ENCODE results near the gene HMGCS1.
"Not testable (repeated sequence)": the region's sequence is repeated elsewhere in the genome, so short reads cannot be mapped to it uniquely, and the experiment has no call there.

The HMGCS1 gene

DNA sequence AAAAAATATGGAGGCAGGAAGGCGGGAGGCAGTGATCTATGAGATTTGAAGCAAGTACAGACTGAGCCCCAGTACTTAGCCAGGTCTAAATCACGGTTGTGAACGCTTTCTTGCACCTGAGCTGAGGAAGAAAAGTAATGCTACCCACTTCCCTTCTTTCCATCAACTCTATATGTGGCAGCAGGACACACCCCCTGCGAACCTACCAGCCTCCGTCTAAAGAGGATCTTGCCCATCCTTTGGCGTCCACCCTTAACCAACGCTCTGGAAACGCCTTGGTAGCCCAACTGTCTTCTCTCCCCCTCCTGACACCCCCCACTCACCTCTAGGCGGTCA, 545 bp downstream of the HMGCS1 start:
- DNase-seq (ENCODE audit: low read depth, low spot score): no peak

DNA sequence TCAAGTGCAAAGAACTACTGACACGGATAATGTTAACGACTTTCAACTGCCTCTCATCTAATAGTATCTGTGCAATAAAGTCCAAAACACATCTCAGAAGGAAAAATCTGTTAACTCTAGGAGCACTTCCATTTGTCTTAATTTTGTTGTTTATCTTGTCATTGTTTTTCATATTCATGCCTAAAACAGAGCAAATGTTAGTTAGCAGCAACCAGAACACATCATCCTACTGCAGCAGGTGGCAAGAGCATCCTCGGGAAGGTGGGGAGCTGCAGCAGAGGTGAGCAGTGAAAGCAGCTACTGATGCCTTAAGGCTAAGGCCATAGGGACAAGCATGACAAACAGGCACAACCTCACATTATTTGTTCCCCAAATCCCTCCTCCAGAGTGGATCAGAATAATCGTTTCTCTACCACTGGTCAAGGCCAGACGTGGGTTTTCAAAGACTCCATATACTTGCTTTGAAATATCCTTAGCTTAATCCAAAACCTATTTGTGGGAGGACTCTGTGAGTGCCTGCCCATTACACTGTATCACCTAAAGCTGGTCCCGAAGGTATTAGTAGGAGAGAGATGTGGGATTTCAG, 1.0 kb downstream of the HMGCS1 start:
- DNase-seq (ENCODE audit: low read depth, low spot score): no peak

DNA sequence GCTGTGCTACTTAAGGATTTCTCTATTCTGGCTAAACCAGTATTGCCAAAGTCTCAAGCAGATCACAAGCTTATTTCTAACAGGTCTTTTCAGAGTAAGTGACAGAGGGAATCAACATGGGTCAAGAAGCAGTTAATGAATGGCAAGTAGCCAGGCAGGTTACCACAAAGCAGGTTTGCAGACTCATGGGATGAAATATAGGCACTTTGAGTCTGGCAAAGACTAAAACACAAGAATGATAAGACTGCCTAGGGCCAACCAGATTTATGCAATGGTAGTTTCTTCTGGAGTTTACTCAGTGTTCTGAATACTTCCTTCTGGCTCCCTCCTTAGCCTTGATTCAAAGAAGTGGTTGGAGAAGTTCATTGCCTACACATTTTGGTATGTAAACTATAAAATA, 3.6 kb downstream of the HMGCS1 start:
- no peak for DNase-seq (ENCODE audit: low read depth, low spot score)

- DNase-seq (ENCODE audit: low read depth, low spot score): no peak
These were observed 4.1 kb downstream of the HMGCS1 start for GRCh38 chr5:43309122-43309521.

GRCh38 chr5:43306954-43307353, 6.3 kb downstream of the HMGCS1 start:
- DNase-seq (ENCODE audit: low read depth, low spot score): not testable (repeated sequence)

GRCh38 chr5:43305948-43306565, 7.2 kb downstream of the HMGCS1 start:
- DNase-seq (ENCODE audit: low read depth, low spot score): no peak

- no peak for DNase-seq (ENCODE audit: low read depth, low spot score)
These were observed 8.7 kb downstream of the HMGCS1 start for GRCh38 chr5:43304525-43304924.

DNA sequence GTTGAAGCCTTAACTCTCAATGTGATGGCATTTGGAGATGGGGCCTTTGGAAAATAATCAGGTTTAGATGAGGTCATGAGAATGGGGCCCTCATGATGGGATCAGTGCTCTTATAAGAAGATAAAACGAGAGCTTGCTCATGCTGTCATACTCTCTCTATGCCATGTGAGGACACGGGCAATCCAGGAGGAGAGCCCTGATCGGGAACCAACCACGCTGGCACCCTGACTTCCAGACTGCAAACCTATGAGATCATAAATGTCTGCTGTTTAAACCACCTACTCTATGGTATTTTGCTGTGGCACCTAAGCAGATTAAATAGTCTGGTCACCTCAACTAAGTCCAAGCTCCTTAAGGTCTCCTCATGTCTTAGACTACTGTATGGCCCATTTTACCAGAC, 10.0 kb downstream of the HMGCS1 start:
- DNase-seq (ENCODE audit: low read depth, low spot score): no peak

- no peak for DNase-seq (ENCODE audit: low read depth, low spot score)
These were observed 10.7 kb downstream of the HMGCS1 start for GRCh38 chr5:43302481-43302880.

- DNase-seq (ENCODE audit: low read depth, low spot score): no peak
These were observed 11.5 kb downstream of the HMGCS1 start for GRCh38 chr5:43301653-43302091.

DNA sequence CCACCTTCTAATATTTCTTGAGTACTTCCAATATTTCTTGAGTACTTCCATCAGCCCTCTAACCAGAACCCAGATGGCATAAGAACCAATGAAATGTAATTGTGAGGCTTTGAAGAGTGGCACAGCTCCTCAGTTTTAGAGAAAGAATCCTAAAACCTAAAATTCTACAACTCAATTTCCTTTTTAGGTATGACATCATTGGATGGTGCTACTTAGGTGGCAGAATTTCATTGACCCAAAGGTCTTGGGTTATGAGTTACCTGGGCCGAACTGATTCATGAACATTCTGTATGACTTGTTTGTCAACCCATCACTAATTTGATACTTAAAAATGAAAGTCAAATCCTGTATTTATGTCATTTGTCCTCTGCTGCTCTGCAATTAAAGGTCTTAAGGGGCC, 13.1 kb downstream of the HMGCS1 start:
- DNase-seq (ENCODE audit: low read depth, low spot score): no peak

DNA sequence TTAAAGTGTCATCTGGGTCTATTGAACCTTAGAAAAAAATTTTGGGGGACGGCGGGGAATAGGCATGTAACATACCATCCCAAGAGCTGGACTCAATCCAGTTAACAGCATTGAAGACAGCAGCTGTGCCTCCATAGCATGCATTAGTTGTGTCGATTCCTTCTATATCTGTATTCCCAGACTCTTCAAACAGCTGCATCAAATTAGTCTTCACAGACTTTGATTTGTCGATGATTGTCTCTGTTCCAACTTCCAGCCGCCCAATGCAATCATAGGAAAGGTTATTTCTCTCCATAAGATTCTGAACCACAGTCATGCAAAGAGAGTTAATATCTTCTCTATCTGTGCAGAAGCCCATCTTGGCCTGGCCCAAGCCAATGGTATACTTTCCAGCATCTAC, 14.8 kb downstream of the HMGCS1 start:
- no peak for DNase-seq (ENCODE audit: low read depth, low spot score)

DNA sequence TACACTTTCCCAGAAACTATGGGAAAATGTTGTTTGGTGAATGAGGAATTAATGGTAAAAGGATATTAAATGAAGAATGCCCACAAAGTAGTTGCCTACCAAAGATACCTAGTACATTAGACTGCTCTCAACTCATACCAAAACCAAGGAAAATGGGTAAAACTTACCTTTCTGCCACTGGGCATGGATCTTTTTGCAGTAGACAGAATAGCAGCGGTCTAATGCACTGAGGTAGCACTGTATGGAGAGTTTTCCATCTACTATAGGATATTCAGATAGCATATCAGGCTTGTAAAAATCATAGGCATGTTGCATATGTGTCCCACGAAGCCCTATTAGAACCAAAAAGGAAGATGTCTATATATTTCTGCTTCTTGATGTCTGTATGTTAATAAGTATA, 16.4 kb downstream of the HMGCS1 start:
- no peak for DNase-seq (ENCODE audit: low read depth, low spot score)

GRCh38 chr5:43295202-43295601, 18.0 kb downstream of the HMGCS1 start:
- no peak for DNase-seq (ENCODE audit: low read depth, low spot score)

DNA sequence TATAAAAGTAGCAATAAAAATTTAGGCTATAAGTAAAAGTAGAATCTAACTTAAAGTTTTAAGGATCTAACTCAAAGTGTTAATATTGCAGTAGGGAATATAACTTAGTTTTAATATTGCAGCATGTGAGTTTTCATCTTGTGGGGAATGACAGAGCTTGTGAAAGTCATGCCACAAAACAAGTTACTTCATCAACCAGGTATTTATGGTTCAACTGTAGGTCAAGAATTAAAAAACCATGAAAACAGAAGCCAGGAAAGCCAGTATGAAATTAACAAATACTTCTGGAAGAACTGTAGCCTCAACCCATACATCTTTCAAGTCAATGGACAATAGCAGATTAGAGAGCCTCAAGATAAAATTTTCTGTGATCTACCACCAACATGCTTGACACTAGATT, 19.0 kb downstream of the HMGCS1 start:
- no peak for DNase-seq (ENCODE audit: low read depth, low spot score)

- DNase-seq (ENCODE audit: low read depth, low spot score): no peak
These were observed 22.5 kb downstream of the HMGCS1 start for GRCh38 chr5:43290726-43291125.

DNA sequence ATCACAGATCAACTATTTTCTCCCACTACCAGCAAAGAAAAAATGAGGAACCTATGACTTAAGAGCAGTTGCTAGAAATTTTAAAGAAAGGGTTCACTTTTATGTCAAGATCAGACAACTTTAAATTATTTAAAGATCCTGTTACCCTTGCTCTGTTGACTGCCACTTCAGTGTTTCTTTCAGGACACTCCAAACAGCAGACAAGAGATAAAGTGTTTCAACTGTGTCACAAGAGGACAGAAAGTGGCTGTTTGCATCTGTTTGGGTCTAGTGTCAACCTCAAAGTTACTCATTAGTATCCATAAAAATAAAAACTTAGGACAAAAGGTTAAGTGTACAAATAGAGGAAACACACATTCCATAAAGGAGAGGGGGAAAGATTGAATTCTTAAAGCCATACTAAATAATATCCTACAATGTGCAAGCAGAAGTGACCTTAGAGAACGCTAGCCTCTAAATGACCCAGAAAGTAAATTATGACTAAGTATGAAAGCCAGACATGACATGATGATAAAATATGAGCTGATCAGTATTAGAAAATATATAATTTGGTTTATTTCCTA, 24.9 kb downstream of the HMGCS1 start:
- DNase-seq (ENCODE audit: low read depth, low spot score): no peak

DNA sequence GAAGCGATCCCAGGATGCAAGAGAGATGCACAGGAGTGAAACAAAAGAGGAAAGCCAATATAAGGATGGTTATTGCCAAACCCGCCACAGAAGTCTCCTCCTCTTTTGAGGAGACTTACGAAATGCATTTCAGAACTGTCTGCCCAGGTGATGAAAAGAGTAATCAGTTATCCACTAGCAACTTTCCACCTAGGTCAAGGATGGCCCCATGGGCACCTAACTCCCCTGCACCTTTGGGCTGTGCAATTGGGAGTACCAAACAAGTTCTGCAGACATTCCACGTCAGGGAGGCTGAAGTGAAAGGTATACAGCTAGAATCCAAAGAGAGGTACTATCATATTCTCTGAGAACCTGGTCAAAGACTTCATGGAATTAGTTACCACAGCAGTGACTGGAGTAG, 25.7 kb downstream of the HMGCS1 start:
- DNase-seq (ENCODE audit: low read depth, low spot score): no peak

GRCh38 chr5:43286623-43287022, 26.6 kb downstream of the HMGCS1 start:
- DNase-seq (ENCODE audit: low read depth, low spot score): no peak

DNA sequence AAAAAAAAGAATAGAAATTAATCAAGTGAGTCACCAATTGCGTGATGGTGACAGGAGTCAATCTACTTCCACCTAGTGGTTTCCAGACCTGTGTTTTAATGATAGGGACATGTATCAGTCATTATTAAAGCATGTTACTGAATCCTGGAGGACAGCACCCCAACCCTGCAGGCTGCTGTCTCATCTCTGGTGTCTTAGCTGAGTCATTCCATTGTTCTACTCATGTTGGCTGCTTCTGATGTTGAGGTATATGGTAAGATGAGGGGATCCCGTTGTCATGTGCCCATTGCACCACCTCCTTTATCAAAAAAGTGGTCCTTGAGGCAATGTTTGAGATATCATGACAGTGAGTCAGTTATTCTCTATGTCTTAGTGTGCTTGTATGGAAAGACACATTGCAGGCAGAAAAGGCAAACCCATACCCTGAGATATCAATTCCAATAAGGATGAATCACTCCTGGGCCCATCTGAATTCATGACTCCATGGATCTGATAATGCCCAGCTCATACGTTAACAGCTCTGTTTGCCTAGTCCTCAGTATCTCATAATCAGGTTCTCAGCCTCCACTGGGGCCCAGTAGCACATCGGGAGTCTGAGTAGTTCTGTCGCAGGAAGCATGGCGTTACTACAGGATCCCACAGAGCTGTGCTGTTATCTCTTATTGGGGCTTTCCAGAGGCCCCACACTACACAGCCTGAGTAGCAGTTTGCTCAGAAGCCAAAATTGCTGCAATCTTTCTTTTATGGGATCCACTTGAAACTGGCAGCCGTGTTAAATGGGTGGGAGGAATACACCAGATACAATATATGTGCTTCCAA, 31.2 kb downstream of the HMGCS1 start:
- DNase-seq (ENCODE audit: low read depth, low spot score): no peak

DNA sequence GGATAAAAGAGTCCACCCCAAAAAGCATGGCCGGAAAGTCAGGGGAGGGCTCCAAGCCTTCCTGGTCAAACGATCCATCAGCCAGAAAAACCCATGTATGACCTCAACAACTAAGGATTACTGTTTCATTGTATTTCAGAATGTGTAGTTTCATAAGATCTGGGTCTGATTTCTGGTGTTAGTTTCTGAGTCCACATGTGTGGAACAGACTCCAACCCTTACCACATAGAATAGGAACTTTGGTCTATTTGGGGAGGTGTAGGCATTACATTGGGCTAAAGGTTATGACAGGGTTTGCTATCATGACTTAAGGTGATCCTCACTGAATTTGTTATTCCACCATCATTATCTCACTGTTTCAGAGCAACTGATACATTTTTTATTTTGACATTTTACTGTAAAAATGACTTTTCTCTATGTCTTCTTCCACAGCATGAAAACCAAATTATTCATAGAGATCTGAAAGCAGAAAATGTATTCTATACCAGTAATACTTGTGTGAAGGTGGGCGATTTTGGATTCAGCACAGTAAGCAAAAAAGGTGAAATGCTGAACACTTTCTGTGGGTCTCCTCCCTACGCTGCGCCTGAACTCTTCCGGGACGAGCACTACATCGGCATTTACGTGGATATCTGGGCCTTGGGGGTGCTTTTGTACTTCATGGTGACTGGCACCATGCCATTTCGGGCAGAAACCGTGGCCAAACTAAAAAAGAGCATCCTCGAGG, 33.5 kb downstream of the HMGCS1 start:
- DNase-seq (ENCODE audit: low read depth, low spot score): no peak

DNA sequence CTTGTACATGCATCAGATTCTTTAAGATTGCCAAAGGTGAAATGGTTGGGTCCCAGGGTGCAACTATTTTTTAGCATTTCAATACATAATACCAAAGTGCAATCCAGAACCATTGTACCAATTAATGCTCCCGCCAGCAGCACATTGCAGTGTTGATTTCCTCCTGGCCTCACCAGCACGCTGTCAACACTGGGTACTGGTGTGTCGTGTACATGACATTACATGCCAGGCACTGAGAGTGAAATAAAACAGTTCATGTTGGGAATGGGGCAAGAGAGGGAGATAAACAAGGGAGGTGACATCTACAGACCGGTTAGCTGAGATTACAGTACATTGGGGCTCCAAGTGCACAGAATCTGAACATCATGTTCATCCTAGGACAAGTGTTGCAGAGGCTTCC, 37.8 kb downstream of the HMGCS1 start:
- no peak for DNase-seq (ENCODE audit: low read depth, low spot score)
